Small intestine (tissue), 7 donors: ENCODE data around the gene ASIC2. TPM values are rescaled to one million over a fixed set of nuclear protein-coding genes. Genes with fewer than 3 reads are reported as not detected.

Source experiments
- DNase-seq, 2 donors: peaks; one replicate each; pipeline versions ENCODE4 v3.0.0 to v3.0.0-alpha.2; 2013
- FAIRE-seq: peaks from 2 replicates; lab custom pipeline; 2012; peaks lifted over from hg19 to GRCh38; lab: Jason Lieb, UNC
- H3K27ac ChIP-seq, 3 donors: one replicate each; pipeline ENCODE4 v1.5.1; 2013; ENCODE audit warnings: low read length in 2 of 3, mild to moderate bottlenecking in 2 of 3, control low read depth in 1 of 3, inconsistent platforms in 1 of 3, low read depth in 1 of 3, moderate library complexity in 1 of 3
- H3K27me3 ChIP-seq, 3 donors: one replicate each; pipeline ENCODE4 v1.6.1; 2013; ENCODE audit warnings: low read length in 3 of 3, inconsistent platforms in 1 of 3; ENCODE audit not compliant: control insufficient read depth in 3 of 3, insufficient read depth in 3 of 3
- H3K36me3 ChIP-seq, 3 donors: one replicate each; pipeline ENCODE4 v1.6.1; 2013; ENCODE audit warnings: low read length in 3 of 3, inconsistent platforms in 1 of 3, low read depth in 1 of 3, mild to moderate bottlenecking in 1 of 3, moderate library complexity in 1 of 3; ENCODE audit not compliant: control insufficient read depth in 3 of 3, insufficient read depth in 2 of 3
- H3K4me1 ChIP-seq, 3 donors: one replicate each; pipeline ENCODE4 v1.6.1; 2013; ENCODE audit warnings: low read length in 2 of 3, inconsistent platforms in 1 of 3, low read depth in 1 of 3, mild to moderate bottlenecking in 1 of 3, moderate library complexity in 1 of 3; ENCODE audit not compliant: control insufficient read depth in 3 of 3, insufficient read depth in 2 of 3
- H3K4me3 ChIP-seq, 3 donors: one replicate each; pipeline ENCODE4 v1.5.1; 2013; ENCODE audit warnings: low read length in 3 of 3, control low read depth in 1 of 3, inconsistent platforms in 1 of 3, low read depth in 1 of 3, mild to moderate bottlenecking in 1 of 3, moderate library complexity in 1 of 3
- H3K9me3 ChIP-seq, 2 donors: one replicate each; pipeline ENCODE4 v1.6.1; 2013; ENCODE audit warnings: low read depth in 1 of 2, low read length in 1 of 2; ENCODE audit not compliant: control insufficient read depth in 2 of 2, insufficient read depth in 1 of 2
- WGBS, 3 donors: extraction: QIAGEN DNeasy Blood & Tissue Kit; methylation state at CpG; one replicate each; pipeline ENCODE4 v1.1.7; 2013; 5-methylcytosine and 5-hydroxymethylcytosine counted together
- polyA plus RNA-seq, 4 donors: library from polyadenylated mRNA; stranded (reverse) in 3 of 4; unstranded in 1 of 4; fragments of 200-250 nt in 3 of 4; fragments of 120-200 nt in 1 of 4; gene quantifications; one replicate each; pipeline versions ENCODE4 v1.2.1 to v1.2.3, GENCODE V29; 2013
- donor health status: healthy with polysubstance abuse.
- donor health status: control.
- donor health status: control.
- donor health status: Bipolar disorder and iron deficiency.
- donor health status: healthy.

The ASIC2 gene
- polyA plus RNA-seq, 4 donors: 1.5 to 14.4 TPM; not detected in 2

- Histone ChIP-seq H3K4me3 (no peak overlapping the region), H3K27ac (no peak overlapping the region), H3K9me3 (no peaks in the 10 kb centered on the region), H3K4me1 (no peaks in the 10 kb centered on the region), H3K36me3 (no peaks in the 10 kb centered on the region), H3K27me3 (no peaks in the 10 kb centered on the region)
- whole genome bisulfite sequencing, 3 donors: 59 to 68% (median 63%) methylated on average over 11 of the region's 11 CpGs
- DNase-seq (peak; percentile 58 to 70), FAIRE-seq (no peak)
These were observed 243.2 kb downstream of the ASIC2 start for GRCh38 chr17:33049781-33050414.

- Histone ChIP-seq H3K27me3 (no peaks in the 10 kb centered on the region), H3K4me1 (no peaks in the 10 kb centered on the region), H3K36me3 (no peaks in the 10 kb centered on the region), H3K4me3 (no peak overlapping the region), H3K27ac (no peak overlapping the region), H3K9me3 (no peaks in the 10 kb centered on the region)
- 66 to 76% (median 73%) methylated on average over 10 of the region's 10 CpGs for whole genome bisulfite sequencing, 3 donors
- FAIRE-seq (no peak), DNase-seq (no peak)
These were observed 246.5 kb downstream of the ASIC2 start for GRCh38 chr17:33046361-33047255.

- DNase-seq (no peak), FAIRE-seq (no peak)
- Histone ChIP-seq H3K27me3 (no peaks in the 10 kb centered on the region), H3K9me3 (no peaks in the 10 kb centered on the region), H3K36me3 (no peaks in the 10 kb centered on the region), H3K4me3 (no peak overlapping the region), H3K27ac (no peak overlapping the region), H3K4me1 (no peaks in the 10 kb centered on the region)
- WGBS, 3 donors: 89 to 98% (median 92%) methylated on average over 11 of the region's 11 CpGs
These were observed 247.9 kb downstream of the ASIC2 start for GRCh38 chr17:33045216-33045615.

- no peak for DNase-seq
- FAIRE-seq: no peak
- Histone ChIP-seq H3K4me3 (no peak overlapping the region), H3K36me3 (no peaks in the 10 kb centered on the region), H3K27ac (no peak overlapping the region), H3K9me3 (no peaks in the 10 kb centered on the region), H3K4me1 (no peaks in the 10 kb centered on the region), H3K27me3 (no peaks in the 10 kb centered on the region)
- WGBS, 3 donors: 82 to 94% (median 93%) methylated on average over 3 of the region's 3 CpGs
These were observed 248.3 kb downstream of the ASIC2 start for GRCh38 chr17:33044771-33045170.

- FAIRE-seq (no peak), DNase-seq (no peak)
- 59 to 77% (median 71%) methylated on average over 4 of the region's 4 CpGs for WGBS, 3 donors
- Histone ChIP-seq H3K27ac (no peak overlapping the region), H3K4me1 (no peaks in the 10 kb centered on the region), H3K4me3 (no peak overlapping the region), H3K36me3 (no peaks in the 10 kb centered on the region), H3K27me3 (no peaks in the 10 kb centered on the region), H3K9me3 (no peaks in the 10 kb centered on the region)
These were observed 252.6 kb downstream of the ASIC2 start for GRCh38 chr17:33040461-33040860.

GRCh38 chr17:33039874-33040273 lies 253.2 kb downstream of the ASIC2 start:
- no peaks in the 10 kb centered on the region for H3K4me1 ChIP-seq
- DNase-seq (peak in 1 of 2 donors; percentile 13), FAIRE-seq (no peak)
- no peak overlapping the region for H3K4me3 ChIP-seq
- H3K9me3 ChIP-seq: no peaks in the 10 kb centered on the region
- WGBS, 3 donors: 17 to 28% (median 20%) methylated on average over 2 of the region's 2 CpGs
- H3K27me3 ChIP-seq: no peaks in the 10 kb centered on the region
- no peaks in the 10 kb centered on the region for H3K36me3 ChIP-seq
- no peak overlapping the region for H3K27ac ChIP-seq

- FAIRE-seq (no peak), DNase-seq (peak; percentile 44 to 59)
- H3K27me3 ChIP-seq: no peaks in the 10 kb centered on the region
- H3K36me3 ChIP-seq: no peaks in the 10 kb centered on the region
- 0 to 8% (median 4%) methylated on average over 3 of the region's 3 CpGs for WGBS, 3 donors
- H3K9me3 ChIP-seq: no peaks in the 10 kb centered on the region
- no peak overlapping the region for H3K4me3 ChIP-seq
- no peak overlapping the region for H3K27ac ChIP-seq
- H3K4me1 ChIP-seq: no peaks in the 10 kb centered on the region
These were observed 254.4 kb downstream of the ASIC2 start for GRCh38 chr17:33038740-33039139.

- DNase-seq (no peak), FAIRE-seq (no peak)
- Histone ChIP-seq H3K4me1 (no peaks in the 10 kb centered on the region), H3K27me3 (no peaks in the 10 kb centered on the region), H3K4me3 (no peak overlapping the region), H3K36me3 (no peaks in the 10 kb centered on the region), H3K9me3 (no peaks in the 10 kb centered on the region), H3K27ac (no peak overlapping the region)
- WGBS, 3 donors: 94 to 98% (median 96%) methylated on average over 3 to 4 of the region's 4 CpGs
These were observed 259.9 kb downstream of the ASIC2 start for GRCh38 chr17:33033176-33033575.
